ENCODE data around the gene SPATA22. TPM values are rescaled to one million over a fixed set of nuclear protein-coding genes. Genes with fewer than 3 reads are reported as not detected.
A peak's percentile ranks its signal among the peaks of the same experiment; 100 is the strongest.
"Not testable (repeated sequence)": the region's sequence is repeated elsewhere in the genome, so short reads cannot be mapped to it uniquely, and the experiment has no call there.

SPATA22 gene
- total and polyA plus RNA-seq, 9 donors: 0.16 to 1.4 (median 0.33) TPM

GRCh38 chr17:3433741-3434140 lies 37.9 kb downstream of the SPATA22 start, which contains the start of gene OR1E2:
Gene OR1E2 (minus strand): TSS chr17:3433841. CDS start chr17:3433841, 0 bp downstream.
- H3K4me1 ChIP-seq (ENCODE audit: control insufficient read depth, insufficient read depth, low read length): no peaks in the 10 kb centered on the region
- no peak within 1 kb of the TSS for H3K4me3 ChIP-seq (ENCODE audit: low read length)
- no peaks in the 10 kb centered on the region for H3K36me3 ChIP-seq (ENCODE audit: control insufficient read depth, insufficient read depth, low read length)
- H3K27ac ChIP-seq (ENCODE audit: low read length): no peak within 1 kb of the TSS
- WGBS (ENCODE audit: insufficient coverage): 86% methylated on average over 2 of the region's 3 CpGs
- no peaks in the 10 kb centered on the region for H3K27me3 ChIP-seq (ENCODE audit: control insufficient read depth, insufficient read depth, low read length)
- DNase-seq: no peak
- no peaks in the 10 kb centered on the region for H3K9me3 ChIP-seq (replicated peaks; ENCODE audit: control insufficient read depth, low read depth, low read length)

DNA sequence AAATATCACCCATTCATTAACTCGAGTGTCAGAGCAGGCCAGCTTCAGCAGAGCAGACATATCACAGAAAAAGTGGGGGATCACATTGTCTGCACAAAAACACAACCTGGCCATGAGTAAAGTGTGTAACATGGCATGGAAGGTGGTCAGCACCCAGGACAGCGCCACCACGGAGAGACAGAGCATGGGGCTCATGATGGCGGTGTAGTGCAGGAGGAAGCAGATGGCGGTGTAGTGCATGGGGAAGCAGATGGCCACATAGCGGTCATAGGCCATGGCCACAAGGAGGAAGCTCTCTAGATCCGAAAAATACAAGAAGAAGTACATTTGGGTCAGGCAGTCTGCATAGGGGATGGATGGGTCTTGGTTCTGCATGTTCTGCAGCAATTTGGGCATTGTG lies 38.4 kb downstream of the SPATA22 start:
- 30% methylated on average over 6 of the region's 7 CpGs for WGBS (ENCODE audit: insufficient coverage)
- peak; percentile 5 for DNase-seq
- H3K36me3 ChIP-seq (ENCODE audit: control insufficient read depth, insufficient read depth, low read length); H3K27me3 ChIP-seq (ENCODE audit: control insufficient read depth, insufficient read depth, low read length); H3K9me3 ChIP-seq (replicated peaks; ENCODE audit: control insufficient read depth, low read depth, low read length); H3K4me3 ChIP-seq (ENCODE audit: low read length); H3K27ac ChIP-seq (ENCODE audit: low read length); H3K4me1 ChIP-seq (ENCODE audit: control insufficient read depth, insufficient read depth, low read length): not testable (repeated sequence)

GRCh38 chr17:3418222-3418621 lies 53.4 kb downstream of the SPATA22 start:
- DNase-seq: no peak
- Histone ChIP-seq H3K4me3 (ENCODE audit: low read length) (no peak overlapping the region), H3K9me3 (replicated peaks; ENCODE audit: control insufficient read depth, low read depth, low read length) (no peaks in the 10 kb centered on the region), H3K36me3 (ENCODE audit: control insufficient read depth, insufficient read depth, low read length) (no peaks in the 10 kb centered on the region), H3K4me1 (ENCODE audit: control insufficient read depth, insufficient read depth, low read length) (no peaks in the 10 kb centered on the region), H3K27ac (ENCODE audit: low read length) (no peak overlapping the region), H3K27me3 (ENCODE audit: control insufficient read depth, insufficient read depth, low read length) (no peaks in the 10 kb centered on the region)
- 17% methylated on average over 2 of the region's 2 CpGs for WGBS (ENCODE audit: insufficient coverage)

GRCh38 chr17:3415610-3416009 lies 56.0 kb downstream of the SPATA22 start:
- Histone ChIP-seq H3K27me3 (ENCODE audit: control insufficient read depth, insufficient read depth, low read length) (no peaks in the 10 kb centered on the region), H3K27ac (ENCODE audit: low read length) (no peak overlapping the region), H3K4me1 (ENCODE audit: control insufficient read depth, insufficient read depth, low read length) (no peaks in the 10 kb centered on the region), H3K4me3 (ENCODE audit: low read length) (no peak overlapping the region), H3K9me3 (replicated peaks; ENCODE audit: control insufficient read depth, low read depth, low read length) (no peaks in the 10 kb centered on the region), H3K36me3 (ENCODE audit: control insufficient read depth, insufficient read depth, low read length) (no peaks in the 10 kb centered on the region)
- no CpG with 5 or more reads among the region's 5 CpGs for WGBS (ENCODE audit: insufficient coverage)
- no peak for DNase-seq

DNA sequence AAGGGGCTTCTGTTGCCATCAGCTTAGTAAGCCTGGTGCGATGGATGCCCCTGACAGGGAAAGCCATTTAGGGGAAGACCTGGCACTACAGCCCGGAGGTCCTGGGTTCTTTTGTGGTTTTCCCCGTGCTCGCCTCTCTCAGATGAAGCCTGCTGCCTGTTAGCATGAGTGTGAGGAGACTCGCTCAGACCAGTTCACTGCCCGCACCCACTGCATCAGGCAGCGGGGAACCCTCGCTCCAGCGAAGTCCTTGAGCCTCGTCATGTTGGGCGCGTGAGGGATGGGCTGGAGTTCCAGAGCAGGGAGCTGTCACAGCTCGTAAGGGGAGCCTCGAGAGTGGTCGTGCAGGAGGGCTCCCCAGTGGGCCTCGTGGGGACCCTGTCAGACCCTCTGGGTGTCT lies 59.4 kb downstream of the SPATA22 start:
- H3K27ac ChIP-seq (ENCODE audit: low read length); H3K36me3 ChIP-seq (ENCODE audit: control insufficient read depth, insufficient read depth, low read length); H3K9me3 ChIP-seq (replicated peaks; ENCODE audit: control insufficient read depth, low read depth, low read length); H3K4me3 ChIP-seq (ENCODE audit: low read length); H3K4me1 ChIP-seq (ENCODE audit: control insufficient read depth, insufficient read depth, low read length); DNase-seq; H3K27me3 ChIP-seq (ENCODE audit: control insufficient read depth, insufficient read depth, low read length): not testable (repeated sequence)
- WGBS (ENCODE audit: insufficient coverage): no CpG with 5 or more reads among the region's 16 CpGs

- Histone ChIP-seq H3K9me3 (replicated peaks; ENCODE audit: control insufficient read depth, low read depth, low read length) (peaks cover 10% of the 10 kb centered on the region), H3K36me3 (ENCODE audit: control insufficient read depth, insufficient read depth, low read length) (no peaks in the 10 kb centered on the region), H3K27me3 (ENCODE audit: control insufficient read depth, insufficient read depth, low read length) (no peaks in the 10 kb centered on the region), H3K4me1 (ENCODE audit: control insufficient read depth, insufficient read depth, low read length) (no peaks in the 10 kb centered on the region), H3K27ac (ENCODE audit: low read length) (no peak within 1 kb of the TSS), H3K4me3 (ENCODE audit: low read length) (no peak within 1 kb of the TSS)
- WGBS (ENCODE audit: insufficient coverage): 71% methylated on average over 1 of the region's 3 CpGs
- no peak for DNase-seq
Observed at GRCh38 chr17:3411070-3411469, 60.5 kb downstream of the SPATA22 start, which contains the start of gene OR3A3. Gene OR3A3 (plus strand): TSS chr17:3411370.

DNA sequence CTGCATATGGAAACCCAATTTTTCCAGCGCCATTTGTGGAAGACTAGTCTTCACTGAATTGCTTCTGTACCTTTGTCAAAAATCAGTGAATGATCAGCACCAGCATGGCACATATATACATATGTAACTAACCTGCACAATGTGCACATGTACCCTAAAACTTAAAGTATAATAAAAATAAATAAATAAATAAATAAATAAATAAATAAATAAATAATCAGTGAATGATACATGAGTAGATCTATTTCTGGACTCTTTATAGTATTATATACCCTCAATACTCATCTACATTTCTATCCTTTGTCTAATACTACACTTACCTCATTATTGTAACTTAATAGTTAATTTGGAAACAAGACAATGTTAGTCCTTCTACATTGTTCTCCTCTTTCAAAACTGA lies 67.8 kb downstream of the SPATA22 start:
- no CpG with 5 or more reads among the region's 1 CpG for WGBS (ENCODE audit: insufficient coverage)
- H3K4me1 ChIP-seq (ENCODE audit: control insufficient read depth, insufficient read depth, low read length); DNase-seq; H3K36me3 ChIP-seq (ENCODE audit: control insufficient read depth, insufficient read depth, low read length); H3K9me3 ChIP-seq (replicated peaks; ENCODE audit: control insufficient read depth, low read depth, low read length); H3K27ac ChIP-seq (ENCODE audit: low read length); H3K4me3 ChIP-seq (ENCODE audit: low read length); H3K27me3 ChIP-seq (ENCODE audit: control insufficient read depth, insufficient read depth, low read length): not testable (repeated sequence)

DNA sequence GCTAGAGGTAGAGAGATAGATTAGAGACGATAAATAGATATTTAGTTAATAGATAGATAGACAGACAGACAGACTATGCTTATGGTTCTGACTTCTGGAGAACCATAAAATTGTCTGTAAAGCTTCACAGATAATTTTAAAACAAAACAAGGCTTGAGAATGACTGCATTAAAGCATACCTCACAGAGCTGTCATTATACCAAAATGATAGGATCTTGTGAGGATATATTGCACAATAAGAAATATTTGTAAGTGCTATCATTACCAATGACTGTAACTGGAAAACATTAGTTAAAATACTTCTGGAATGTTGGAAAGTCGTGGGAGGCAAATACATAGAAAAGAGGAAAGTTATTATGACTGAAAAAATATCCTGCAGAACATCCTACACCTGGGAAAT lies 69.8 kb downstream of the SPATA22 start:
- peaks cover 2% of the 10 kb centered on the region for H3K9me3 ChIP-seq (replicated peaks; ENCODE audit: control insufficient read depth, low read depth, low read length)
- no peaks in the 10 kb centered on the region for H3K4me1 ChIP-seq (ENCODE audit: control insufficient read depth, insufficient read depth, low read length)
- H3K4me3 ChIP-seq (ENCODE audit: low read length): no peak overlapping the region
- no peaks in the 10 kb centered on the region for H3K36me3 ChIP-seq (ENCODE audit: control insufficient read depth, insufficient read depth, low read length)
- WGBS (ENCODE audit: insufficient coverage): no CpG with 5 or more reads among the region's 2 CpGs
- no peak overlapping the region for H3K27ac ChIP-seq (ENCODE audit: low read length)
- no peaks in the 10 kb centered on the region for H3K27me3 ChIP-seq (ENCODE audit: control insufficient read depth, insufficient read depth, low read length)
- DNase-seq: no peak

GRCh38 chr17:3400055-3400454 lies 71.6 kb downstream of the SPATA22 start:
- Histone ChIP-seq H3K4me1 (ENCODE audit: control insufficient read depth, insufficient read depth, low read length) (no peaks in the 10 kb centered on the region), H3K4me3 (ENCODE audit: low read length) (no peak overlapping the region), H3K27me3 (ENCODE audit: control insufficient read depth, insufficient read depth, low read length) (no peaks in the 10 kb centered on the region), H3K9me3 (replicated peaks; ENCODE audit: control insufficient read depth, low read depth, low read length) (no peaks in the 10 kb centered on the region), H3K36me3 (ENCODE audit: control insufficient read depth, insufficient read depth, low read length) (no peaks in the 10 kb centered on the region), H3K27ac (ENCODE audit: low read length) (no peak overlapping the region)
- peak; percentile 8 for DNase-seq
- 54% methylated on average over 3 of the region's 6 CpGs for WGBS (ENCODE audit: insufficient coverage)

DNA sequence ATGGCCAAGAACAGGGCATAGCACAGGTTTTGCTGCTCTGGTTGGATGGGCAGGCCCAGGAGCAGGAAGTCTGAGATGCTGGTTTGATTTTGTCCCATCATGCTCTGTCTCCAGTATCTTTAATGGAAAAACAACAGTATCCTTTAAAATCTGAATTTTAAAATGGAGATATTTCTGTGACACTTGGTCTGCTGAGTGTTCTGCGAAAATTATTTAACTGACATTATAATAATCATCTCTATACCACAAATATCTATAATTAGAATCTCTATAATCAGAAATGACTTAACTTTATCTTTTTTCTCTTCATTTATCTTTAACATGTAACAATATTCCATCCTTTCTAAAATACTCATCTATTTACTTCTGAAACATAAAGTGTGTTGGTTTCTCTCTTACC lies 73.3 kb downstream of the SPATA22 start, which contains the start of gene OR1E1:
Gene OR1E1 (minus strand): TSS at position 101 of the 400 bp plus-strand sequence. CDS start 0 bp downstream, at position 101.
- H3K4me1 ChIP-seq (ENCODE audit: control insufficient read depth, insufficient read depth, low read length): no peaks in the 10 kb centered on the region
- H3K36me3 ChIP-seq (ENCODE audit: control insufficient read depth, insufficient read depth, low read length): no peaks in the 10 kb centered on the region
- H3K9me3 ChIP-seq (replicated peaks; ENCODE audit: control insufficient read depth, low read depth, low read length): no peaks in the 10 kb centered on the region
- no peaks in the 10 kb centered on the region for H3K27me3 ChIP-seq (ENCODE audit: control insufficient read depth, insufficient read depth, low read length)
- H3K4me3 ChIP-seq (ENCODE audit: low read length): no peak within 1 kb of the TSS
- H3K27ac ChIP-seq (ENCODE audit: low read length): no peak within 1 kb of the TSS
- WGBS (ENCODE audit: insufficient coverage): no CpG with 5 or more reads among the region's 1 CpG
- DNase-seq: no peak

DNA sequence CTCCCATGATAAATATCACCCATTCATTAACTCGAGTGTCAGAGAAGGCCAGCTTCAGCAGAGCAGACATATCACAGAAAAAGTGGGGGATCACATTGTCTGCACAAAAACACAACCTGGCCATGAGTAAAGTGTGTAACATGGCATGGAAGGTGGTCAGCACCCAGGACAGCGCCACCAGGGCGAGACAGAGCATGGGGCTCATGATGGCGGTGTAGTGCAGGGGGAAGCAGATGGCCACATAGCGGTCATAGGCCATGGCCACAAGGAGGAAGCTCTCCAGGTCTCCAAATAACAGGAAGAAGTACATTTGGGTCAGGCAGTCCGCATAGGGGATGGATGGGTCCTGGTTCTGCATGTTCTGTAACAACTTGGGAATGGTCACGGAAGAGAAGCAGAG lies 73.8 kb downstream of the SPATA22 start:
- peak; percentile 2 for DNase-seq
- 22% methylated on average over 4 of the region's 7 CpGs for WGBS (ENCODE audit: insufficient coverage)
- H3K36me3 ChIP-seq (ENCODE audit: control insufficient read depth, insufficient read depth, low read length); H3K9me3 ChIP-seq (replicated peaks; ENCODE audit: control insufficient read depth, low read depth, low read length); H3K4me3 ChIP-seq (ENCODE audit: low read length); H3K4me1 ChIP-seq (ENCODE audit: control insufficient read depth, insufficient read depth, low read length); H3K27me3 ChIP-seq (ENCODE audit: control insufficient read depth, insufficient read depth, low read length); H3K27ac ChIP-seq (ENCODE audit: low read length): not testable (repeated sequence)

Measured in muscle of leg (tissue), 11 donors.